DLD1 (cell line): ENCODE measurements around the gene CD101.

Source experiments
- in situ Hi-C: cut with HindIII; loops from 2 replicates; pipeline ENCODE4 v1.10.0; 2017; ENCODE audit warnings: low sequenced_read_pairs

Gene CD101

DNA sequence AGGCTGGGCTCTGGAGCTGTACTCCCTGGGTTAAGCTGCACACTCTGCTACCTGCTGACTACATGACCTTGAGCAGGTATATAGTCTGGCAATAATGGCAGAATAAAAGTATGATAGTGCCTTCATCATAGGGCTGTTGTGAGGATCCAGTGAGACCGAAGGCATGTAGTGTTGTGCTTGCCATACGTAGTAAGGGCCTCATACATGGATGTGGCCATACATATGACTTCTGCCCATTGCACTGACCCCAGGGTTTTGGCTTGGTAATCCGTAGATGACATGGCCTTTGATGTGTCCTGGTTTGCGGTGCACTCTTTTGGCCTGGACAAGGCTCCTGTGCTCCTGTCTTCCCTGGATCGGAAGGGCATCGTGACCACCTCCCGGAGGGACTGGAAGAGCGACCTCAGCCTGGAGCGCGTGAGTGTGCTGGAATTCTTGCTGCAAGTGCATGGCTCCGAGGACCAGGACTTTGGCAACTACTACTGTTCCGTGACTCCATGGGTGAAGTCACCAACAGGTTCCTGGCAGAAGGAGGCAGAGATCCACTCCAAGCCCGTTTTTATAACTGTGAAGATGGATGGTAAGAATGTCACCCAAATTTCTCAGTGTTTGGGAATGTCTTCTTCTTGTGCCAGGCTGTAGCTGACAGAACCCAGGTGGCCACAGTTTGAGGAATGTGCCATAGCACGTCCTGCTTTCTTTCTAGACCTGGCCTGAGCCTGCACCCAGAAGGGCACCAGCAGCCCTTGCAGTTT lies 17.0 kb upstream of the CD101 start:
- in situ Hi-C loops, result no loop called here

DNA sequence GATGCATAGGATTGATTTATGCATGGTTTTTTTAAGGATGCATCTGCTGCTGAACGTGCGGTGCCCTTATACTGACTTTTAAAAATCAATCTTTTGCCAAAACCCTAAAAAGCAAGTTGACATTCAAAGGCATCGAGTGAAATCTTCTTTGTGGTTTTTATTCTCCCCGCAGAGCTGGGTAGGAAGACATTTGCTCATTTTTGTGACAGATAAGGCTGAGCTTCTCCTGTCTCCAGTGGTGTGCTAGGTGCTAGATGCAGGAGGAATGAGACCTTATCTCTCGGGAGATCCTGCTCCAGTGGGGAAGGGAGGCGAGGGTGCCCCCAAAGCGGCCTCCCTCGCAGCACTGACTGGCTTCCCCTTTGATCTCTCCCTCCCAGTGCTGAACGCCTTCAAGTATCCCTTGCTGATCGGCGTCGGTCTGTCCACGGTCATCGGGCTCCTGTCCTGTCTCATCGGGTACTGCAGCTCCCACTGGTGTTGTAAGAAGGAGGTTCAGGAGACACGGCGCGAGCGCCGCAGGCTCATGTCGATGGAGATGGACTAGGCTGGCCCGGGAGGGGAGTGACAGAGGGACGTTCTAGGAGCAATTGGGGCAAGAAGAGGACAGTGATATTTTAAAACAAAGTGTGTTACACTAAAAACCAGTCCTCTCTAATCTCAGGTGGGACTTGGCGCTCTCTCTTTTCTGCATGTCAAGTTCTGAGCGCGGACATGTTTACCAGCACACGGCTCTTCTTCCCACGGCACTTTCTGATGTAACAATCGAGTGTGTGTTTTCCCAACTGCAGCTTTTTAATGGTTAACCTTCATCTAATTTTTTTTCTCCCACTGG lies 14.9 kb upstream of the CD101 start:
- in situ Hi-C loops, result no loop called here

DNA sequence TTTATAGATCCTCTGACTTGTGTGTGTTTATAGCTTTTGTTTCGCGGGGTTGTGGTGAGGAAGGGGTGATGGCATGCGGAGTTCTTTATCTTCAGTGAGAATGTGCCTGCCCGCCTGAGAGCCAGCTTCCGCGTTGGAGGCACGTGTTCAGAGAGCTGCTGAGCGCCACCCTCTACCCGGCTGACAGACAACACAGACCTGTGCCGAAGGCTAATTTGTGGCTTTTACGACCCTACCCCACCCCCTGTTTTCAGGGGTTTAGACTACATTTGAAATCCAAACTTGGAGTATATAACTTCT lies 14.4 kb upstream of the CD101 start:
- in situ Hi-C loops, result no loop called here

DNA sequence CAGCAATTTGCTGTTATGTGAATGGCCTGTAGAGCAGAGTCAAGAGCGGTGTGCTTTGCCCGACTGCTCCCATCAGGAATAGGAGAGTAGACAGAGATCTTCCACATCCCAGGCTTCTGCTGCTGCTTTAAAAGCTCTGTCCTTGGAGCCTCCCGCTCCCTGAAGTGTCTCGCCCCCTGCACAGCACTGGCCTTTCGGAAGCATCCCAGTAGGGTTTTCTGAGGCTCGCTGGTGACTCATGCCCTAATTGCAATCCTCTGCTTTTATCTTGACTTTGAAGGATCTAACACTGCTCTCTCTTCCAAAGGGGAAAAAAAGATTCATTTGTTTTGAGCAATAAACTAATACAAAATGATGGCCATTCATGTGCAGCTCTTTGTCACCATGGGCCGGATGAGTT lies 13.3 kb upstream of the CD101 start:
- in situ Hi-C loops, result no loop called here

DNA sequence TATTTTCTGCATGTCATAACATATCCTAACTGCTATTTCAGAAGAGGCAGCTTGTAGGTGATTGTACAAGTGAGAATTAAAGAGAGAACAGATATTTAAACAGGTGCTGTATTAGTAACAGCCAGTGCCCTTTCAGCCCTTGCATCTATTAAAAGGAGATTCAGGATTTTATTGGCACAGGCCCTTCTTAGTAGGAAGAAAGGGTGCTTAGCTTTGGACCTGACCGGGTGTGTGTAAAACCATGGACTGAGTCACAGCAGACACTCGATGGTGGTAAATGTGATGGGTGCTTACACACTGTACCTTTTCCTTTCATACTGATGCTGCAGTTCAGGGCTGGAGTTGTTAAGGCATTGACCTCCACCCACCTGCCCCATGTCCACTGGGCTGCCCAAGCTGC lies 12.7 kb upstream of the CD101 start:
- in situ Hi-C loops, result no loop called here

DNA sequence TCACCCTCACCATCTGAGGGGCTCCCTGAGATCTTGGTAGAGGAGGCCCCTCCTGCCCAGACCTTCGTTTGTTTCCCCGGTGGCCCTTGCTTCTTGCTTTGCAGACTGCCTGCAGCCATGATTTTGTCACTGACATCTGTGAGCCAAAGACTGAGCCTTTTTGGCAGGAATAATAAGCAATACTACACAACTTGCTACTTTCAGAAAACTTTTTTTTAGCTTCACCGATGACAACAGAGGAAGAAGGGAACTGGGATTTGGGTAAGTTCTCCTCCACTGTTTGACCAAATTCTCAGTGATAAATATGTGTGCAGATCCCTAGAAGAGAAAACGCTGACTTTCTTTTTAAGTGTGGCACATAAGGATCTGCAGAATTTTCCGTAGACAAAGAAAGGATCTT lies 11.7 kb upstream of the CD101 start:
- in situ Hi-C loops, result no loop called here

DNA sequence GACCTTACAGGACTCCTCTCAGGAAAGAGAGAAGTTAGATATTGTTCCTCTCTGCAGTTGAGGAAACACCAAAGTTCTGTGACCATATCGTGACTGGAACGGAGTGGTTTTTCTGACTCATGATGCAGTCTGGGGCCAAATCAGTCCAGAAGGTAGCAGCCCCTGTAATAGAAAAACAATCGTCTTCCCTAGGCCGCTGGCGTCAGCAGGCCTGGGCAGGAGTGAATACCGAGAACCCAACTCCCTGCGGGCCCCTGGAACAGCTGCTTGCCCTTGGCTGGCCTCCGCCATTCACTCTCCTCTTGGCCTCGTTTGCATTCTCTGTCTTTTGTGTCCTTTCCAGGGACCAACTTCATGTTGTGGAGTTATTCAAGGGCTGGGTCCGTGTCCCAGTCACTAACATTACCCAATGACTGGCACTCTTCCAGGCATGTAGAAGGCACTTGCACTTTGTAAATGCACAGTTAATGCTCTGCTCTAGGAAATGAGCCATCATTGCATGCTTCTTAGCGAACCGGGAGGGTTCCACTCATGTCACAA lies 10.9 kb upstream of the CD101 start:
- in situ Hi-C loops, result no loop called here

DNA sequence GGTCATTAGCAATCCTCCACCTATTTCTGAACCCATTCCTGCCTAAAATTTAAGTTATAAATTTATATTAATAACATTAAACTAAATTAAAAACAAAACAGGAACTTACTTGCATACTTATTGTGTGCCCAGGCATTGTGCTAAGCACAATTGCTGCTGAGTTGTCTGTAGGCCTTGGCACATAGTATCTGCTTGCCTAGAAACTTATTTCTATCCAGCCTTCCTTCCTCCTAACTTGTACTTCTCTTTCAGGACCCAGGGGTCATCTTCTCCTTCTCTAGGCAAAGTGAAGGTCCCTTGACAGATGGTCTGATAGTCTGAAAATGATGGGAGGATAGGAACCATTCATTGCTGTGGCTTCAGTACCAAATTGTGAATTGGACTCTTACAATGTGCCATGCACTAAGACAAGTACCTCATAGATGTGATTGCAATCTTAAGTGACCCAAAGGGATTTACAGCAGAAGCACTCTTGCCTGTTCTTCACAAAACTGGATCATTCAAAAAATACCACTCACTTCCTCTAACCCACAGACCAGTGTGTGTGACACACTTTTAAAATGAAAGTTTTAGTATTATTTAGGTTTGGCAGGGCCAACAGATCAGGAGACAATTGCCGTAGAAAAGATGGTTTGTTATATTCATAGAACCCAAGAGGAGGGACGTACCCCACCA lies 10.3 kb upstream of the CD101 start:
- in situ Hi-C loops, result no loop called here

DNA sequence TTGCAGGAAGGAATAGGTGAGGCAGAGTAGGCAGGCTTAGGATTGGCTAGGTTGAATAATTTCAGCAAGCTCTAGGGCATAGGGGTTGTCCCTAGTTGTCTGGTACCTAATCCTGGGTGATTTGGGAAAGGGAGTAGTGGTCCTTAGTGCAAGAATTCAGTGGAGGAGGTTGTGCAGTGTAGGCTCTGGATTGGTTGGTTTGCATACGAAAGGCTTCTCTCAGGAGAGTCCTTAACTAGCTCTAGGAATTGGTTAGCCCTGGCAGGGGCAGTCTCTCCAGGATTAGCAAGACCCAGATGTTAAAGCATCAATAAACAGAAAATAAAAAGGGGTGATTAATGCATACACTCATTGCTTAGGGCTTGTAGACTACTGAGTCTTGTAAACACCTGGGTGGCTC lies 9.6 kb upstream of the CD101 start:
- in situ Hi-C loops, result no loop called here

DNA sequence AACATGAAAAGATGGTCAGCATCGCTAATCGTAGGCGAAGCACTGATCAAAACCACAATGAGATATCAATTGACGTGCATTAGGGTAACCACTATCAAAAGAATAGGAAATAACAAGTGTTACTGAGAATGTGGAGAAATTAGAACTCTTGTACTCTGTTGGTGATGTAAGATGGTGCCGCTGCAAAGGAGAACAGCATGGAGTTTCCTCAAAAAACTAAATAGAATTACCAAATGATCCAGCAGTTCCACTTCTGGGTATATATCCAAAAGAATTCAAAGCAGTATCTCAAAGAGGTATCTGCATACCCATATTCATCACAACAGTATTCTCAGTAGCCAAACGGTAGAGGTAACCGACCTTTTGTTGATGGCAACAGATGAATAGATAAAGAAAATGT lies 8.3 kb upstream of the CD101 start:
- in situ Hi-C loops, result no loop called here

DNA sequence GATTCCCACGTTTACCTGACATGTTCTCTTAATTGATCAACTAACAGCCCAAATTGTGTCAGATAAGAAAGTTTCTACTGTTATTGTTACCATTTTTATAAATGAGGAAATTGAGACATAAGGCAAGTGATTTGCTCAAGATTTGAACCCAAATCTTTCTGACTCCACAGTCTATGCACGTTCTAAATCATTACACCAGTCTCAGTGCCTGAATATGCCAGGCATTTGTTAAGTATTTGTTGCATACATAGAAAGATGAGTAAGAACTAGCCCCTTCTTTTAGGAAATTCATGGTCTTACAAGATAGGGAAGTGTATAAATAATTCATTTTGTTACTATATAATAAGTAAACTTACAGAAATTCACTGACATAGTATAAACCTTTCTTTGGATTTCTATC lies 7.1 kb upstream of the CD101 start:
- in situ Hi-C loops, result no loop called here

DNA sequence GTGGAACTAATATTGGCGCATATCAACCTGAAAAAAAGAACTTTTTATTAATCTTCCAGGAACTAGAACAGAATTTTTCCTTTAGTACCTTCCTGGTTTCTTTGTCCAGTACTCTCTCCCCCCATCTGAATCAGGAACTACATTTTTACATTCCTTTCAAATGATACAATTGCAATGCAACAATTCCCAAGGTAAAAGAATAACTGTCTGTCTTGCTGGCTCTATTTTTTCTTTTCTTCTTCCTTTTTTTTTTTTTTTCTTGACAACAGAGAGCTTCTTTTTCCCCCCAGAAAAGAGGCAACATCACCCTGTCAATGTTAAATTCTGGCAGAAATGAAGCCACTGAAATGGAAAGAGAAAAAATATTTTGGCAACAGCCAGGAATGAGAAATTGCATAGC lies 4.5 kb upstream of the CD101 start:
- in situ Hi-C loops, result no loop called here

DNA sequence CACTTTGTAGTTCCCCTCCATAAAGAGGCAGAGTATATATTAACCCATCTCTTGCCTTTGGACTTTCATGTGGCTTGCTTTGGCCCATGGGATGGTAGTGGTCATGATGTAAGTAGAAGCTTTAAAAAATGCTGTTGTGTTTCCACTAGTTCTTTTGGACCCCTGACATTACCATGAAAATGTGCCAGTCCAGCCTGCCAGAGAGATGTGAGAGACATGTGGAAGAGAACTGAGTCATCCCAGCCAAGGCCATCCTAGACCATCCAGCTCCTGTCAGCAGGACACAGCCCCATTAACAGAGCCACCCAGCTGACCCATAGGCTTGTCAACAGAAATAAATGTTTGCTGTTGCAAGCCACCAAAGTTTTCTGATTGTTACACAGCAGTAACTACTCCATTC lies 3.9 kb upstream of the CD101 start:
- in situ Hi-C loops, result no loop called here

DNA sequence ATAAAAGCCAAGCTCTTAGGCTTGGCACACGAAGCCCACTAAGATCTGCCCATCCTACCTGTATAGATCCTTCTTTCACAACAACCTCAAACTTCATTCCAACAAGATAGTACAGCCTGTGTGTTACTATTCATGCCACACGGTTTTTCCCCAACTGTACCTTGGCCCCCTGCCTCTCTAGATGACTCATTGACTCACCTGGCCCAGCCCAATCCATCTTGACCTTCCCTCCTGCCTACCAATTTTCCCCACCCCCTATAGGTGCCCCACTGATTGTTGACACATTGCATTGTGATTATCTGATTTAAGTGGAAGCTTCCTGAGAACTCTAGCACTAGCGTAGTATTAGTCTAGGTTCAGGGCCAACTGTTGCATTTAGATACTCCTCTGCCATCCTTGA lies 2.0 kb upstream of the CD101 start:
- in situ Hi-C loops, result no loop called here

DNA sequence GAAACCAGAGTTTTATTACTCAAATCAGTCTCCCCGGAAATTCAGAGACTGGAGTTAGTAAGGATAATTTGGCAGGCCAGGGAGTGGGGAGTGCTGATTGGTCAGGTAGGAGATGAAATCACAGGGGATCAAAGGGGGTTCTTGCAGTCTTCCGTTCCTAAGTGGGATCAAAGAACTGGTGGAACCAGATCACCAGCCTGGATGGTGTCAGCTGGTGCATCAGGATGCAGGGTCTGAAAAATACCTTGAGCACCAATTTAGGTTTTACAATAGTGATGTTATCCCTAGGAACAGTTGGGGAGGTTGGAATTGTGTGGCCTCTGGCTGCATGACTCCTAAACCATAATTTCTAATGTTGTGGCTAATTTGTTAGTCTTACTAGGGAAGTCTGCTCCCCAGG lies 1.4 kb upstream of the CD101 start:
- in situ Hi-C loops, result no loop called here

DNA sequence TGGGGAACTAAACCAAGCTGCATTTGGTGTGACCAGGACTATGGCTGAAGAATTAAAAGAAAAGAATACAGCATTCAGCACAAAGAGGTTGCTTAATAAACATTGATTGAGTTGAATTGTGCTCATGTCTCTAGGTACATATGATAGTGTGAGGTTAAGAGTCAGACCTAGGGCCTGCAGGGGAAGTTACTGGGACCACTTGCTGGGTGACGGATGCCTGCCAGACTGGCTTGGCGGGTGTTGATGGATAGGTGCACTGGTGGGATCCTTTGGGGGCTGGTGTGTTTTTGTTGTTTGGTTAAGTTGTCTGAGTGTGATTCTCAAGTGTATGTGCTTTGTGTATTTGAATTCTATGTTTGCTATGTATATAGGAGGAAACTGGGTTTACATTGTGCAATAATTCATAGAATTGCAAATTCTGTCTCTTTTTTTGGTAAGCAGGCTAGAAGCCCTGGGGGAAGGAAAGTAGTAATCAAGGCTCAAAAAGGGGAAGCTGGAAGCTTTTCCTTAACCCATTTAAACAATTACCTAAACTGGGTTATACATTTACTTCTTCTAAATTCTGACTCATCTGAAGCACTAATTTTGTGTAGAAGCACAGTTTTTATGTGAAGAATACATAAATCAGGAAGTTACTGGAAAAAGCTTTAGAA lies 1.8 kb downstream of the CD101 start:
- in situ Hi-C loops, result no loop called here

DNA sequence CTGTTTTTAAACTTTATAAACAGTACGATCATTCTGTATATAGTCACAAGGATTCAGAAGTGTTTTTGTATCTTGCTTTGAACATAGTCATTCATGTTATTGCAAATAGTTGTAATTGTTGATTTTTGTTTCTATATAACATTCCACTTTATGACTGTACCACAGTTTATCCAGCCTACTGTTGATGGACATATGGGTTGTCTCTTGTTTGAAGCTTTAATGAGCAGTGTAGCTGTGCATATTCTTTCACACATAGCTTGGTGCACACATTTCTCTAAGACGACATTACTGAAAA lies 6.1 kb downstream of the CD101 start:
- in situ Hi-C loops, result no loop called here

DNA sequence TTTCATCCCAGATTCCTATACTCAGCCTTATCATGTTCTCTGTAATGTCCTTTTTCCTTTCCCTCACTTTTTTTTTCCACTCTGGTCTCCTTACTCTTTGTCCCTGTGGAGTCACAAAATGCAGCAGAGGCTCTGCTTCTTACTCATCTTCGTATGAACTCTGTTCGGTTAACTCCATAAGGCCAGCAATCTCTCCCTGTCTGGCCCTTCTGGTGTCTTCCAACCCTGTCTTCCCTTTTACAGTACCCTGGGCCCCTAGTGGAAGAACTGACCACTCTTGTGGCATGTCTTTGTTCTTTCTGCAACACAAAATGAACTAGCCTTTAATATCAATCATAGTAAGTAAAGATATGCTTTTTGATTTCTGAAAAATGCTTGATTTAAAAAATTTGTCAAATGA lies 7.1 kb downstream of the CD101 start:
- in situ Hi-C loops, result no loop called here

DNA sequence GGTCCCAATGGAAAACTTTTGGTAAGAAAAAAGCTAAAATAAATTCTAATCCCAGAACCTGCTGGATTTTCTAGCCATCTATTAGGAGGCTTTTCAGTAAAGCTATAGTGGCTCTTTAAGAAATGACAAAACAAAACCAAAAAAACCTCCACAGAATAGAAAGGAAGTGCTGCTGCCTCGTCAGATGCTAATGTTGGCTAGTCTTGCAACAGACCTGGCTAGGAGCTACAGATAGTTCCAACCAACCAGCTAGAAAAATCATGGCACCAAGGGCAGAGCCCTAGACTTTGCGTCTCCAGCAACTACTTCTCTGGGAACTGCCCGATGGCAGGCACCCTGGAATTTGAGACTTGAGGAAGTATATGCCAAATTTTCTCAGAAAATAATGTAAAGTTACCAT lies 7.6 kb downstream of the CD101 start:
- in situ Hi-C loops, result no loop called here

DNA sequence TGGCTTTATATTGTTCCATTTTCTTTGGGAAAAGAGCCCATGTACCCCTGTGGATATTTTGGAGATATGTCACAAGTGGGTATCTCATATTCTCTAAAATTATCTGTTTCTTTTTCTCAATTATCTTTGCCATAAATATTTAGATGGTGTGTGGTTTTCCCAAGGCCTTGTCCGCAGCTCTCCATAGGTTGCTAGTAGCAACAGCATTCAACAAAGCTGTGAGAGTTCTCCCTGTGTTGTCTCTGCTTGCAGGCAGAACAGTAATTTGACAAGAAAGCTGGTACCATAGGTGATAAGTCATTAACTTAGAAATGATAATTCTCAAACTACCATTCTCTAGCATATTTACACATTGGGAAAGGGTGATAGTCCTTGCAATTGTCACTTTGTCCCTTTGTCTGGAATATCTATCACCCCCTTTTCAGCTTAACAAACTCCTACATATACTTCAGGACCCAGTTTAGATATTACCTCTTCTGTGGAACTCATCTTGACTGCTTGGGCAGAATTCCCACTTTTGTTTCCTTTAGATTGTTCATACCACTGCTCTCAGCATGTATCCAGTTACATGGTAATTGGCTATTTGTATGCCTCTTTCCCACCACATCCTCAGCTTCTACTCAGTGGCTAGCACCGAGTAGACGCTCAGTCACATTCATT lies 8.9 kb downstream of the CD101 start:
- in situ Hi-C loops, result no loop called here

DNA sequence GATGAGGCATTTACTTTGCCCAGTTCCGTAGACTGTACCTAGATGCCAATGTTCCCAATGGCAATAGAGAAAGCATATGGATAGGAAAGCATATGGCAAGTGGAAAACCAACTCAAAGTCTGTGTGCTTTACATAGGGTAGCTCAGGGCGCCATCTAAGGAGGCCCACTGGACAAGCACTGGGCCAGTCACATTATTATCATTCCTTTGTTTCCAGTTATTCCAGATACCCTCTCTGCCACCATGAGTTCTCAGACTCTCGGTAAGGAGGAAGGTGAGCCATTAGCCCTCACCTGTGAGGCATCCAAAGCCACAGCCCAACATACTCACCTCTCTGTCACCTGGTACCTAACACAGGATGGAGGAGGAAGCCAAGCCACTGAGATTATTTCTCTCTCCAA lies 9.8 kb downstream of the CD101 start:
- in situ Hi-C loops, result no loop called here
